HepG2 (cell line): Measurements from ENCODE around the gene SLC41A3. TPM values are rescaled to one million over a fixed set of nuclear protein-coding genes. Genes with fewer than 3 reads are reported as not detected.

ENCODE experiments used
- ATAC-seq: fragments of 200-7000 bp; cut with Tn5 transposase; 3 replicates; pipeline ENCODE4 v1.9.1; 2020; ENCODE audit warnings: mild to moderate bottlenecking, moderate library complexity
- BruUV-seq: library from RNA; stranded (reverse); fragments of 400-500 nt; replicated peaks from 2 replicates; lab custom pipeline; 2021; lab: Mats Ljungman, UMichigan
- CTCF ChIA-PET: fragments of 300-600 bp; formaldehyde crosslinking; extraction: SDS; loops from one replicate; lab custom pipeline; 2021; ENCODE audit warnings: low total read pairs, inconsistent platforms, low intra/inter-chr PET ratio; lab: Yijun Ruan, JAX
- POLR2A ChIA-PET: fragments of 350-600 bp; sonication (Branson Sonifier 250); formaldehyde crosslinking; loops from one replicate; lab custom pipeline; 2020; ENCODE audit warnings: antibody characterized with exemption, inconsistent platforms; lab: Yijun Ruan, JAX
- DNase-seq: peaks from one replicate; pipeline ENCODE4 v3.0.0-alpha.2; 2015; ENCODE audit warnings: low spot score
- FAIRE-seq: peaks from 3 replicates; lab custom pipeline; 2011; peaks lifted over from hg19 to GRCh38; lab: Jason Lieb, UNC
- H2AFZ ChIP-seq: one replicate; pipeline ENCODE4 v1.6.1; 2011; ENCODE audit warnings: low read length, inconsistent platforms
- H3K27ac ChIP-seq: fragments of 300-600 bp; 3 replicates; pipeline ENCODE4 v1.8.0; 2011; ENCODE audit warnings: mixed run types, mild to moderate bottlenecking, mixed read lengths, low read length, inconsistent platforms; ENCODE audit not compliant: insufficient read depth; ENCODE audit errors: extremely low read length
- H3K27me3 ChIP-seq, 2 experiments: fragments of 200-600 bp in 1 of 2; 2 replicates in 1 of 2; 3 replicates in 1 of 2; pipeline versions ENCODE4 v1.6.0 to v1.8.0; 2011; ENCODE audit warnings: low read length in 2 of 2, mild to moderate bottlenecking in 2 of 2, moderate library complexity in 2 of 2, inconsistent platforms in 1 of 2; ENCODE audit not compliant: insufficient read depth in 2 of 2, control insufficient read depth in 1 of 2
- H3K36me3 ChIP-seq, 2 experiments: fragments of 200-600 bp in 1 of 2; replicated peaks in 1 of 2; 2 replicates in 1 of 2; 3 replicates in 1 of 2; pipeline versions ENCODE4 v1.5.1 to v1.8.0; 2011; ENCODE audit warnings: low read length in 2 of 2, inconsistent platforms in 1 of 2; ENCODE audit not compliant: insufficient read depth in 2 of 2, control insufficient read depth in 1 of 2
- H3K4me1 ChIP-seq: 2 replicates; pipeline ENCODE4 v1.5.1; 2012; ENCODE audit warnings: low read length, inconsistent platforms; ENCODE audit not compliant: insufficient read depth
- H3K4me2 ChIP-seq: 2 replicates; pipeline ENCODE4 v1.6.0; 2011; ENCODE audit warnings: low read depth, low read length, inconsistent platforms
- H3K4me3 ChIP-seq, 3 experiments: fragments of 200-600 bp in 1 of 3; sonication (generic), shearing (Covaris generic) in 1 of 3; replicated peaks in 1 of 3; 2 replicates each; pipeline ENCODE4 v1.5.1; 2011 to 2016; ENCODE audit warnings: low read length in 3 of 3, inconsistent platforms in 2 of 3, low read depth in 2 of 3, mild to moderate bottlenecking in 2 of 3, control low read depth in 1 of 3, mixed read lengths in 1 of 3; ENCODE audit not compliant: insufficient read depth in 1 of 3
- H3K79me2 ChIP-seq: one replicate; pipeline ENCODE4 v1.6.1; 2011; ENCODE audit warnings: low read length, inconsistent platforms; ENCODE audit not compliant: insufficient read depth
- H3K9ac ChIP-seq: 2 replicates; pipeline ENCODE4 v1.6.0; 2011; ENCODE audit warnings: mild to moderate bottlenecking, low read depth, low read length, inconsistent platforms; ENCODE audit not compliant: insufficient read depth
- H3K9me3 ChIP-seq: 2 replicates; pipeline ENCODE4 v1.5.1; 2012; ENCODE audit warnings: mild to moderate bottlenecking, low read length
- H4K20me1 ChIP-seq: 2 replicates; pipeline ENCODE4 v1.6.0; 2011; ENCODE audit warnings: inconsistent platforms, mild to moderate bottlenecking, low read length, moderate library complexity; ENCODE audit not compliant: insufficient read depth
- CC2D1A ChIP-seq: sonication (generic); formaldehyde crosslinking; IDR thresholded peaks from 2 replicates; pipeline ENCODE4 v1.8.1; 2023; ENCODE audit warnings: mild to moderate bottlenecking, missing genetic modification reagents
- GATAD1 ChIP-seq: IDR thresholded peaks from 2 replicates; pipeline ENCODE4 v1.6.1; 2016; ENCODE audit warnings: missing genetic modification reagents, missing compliant biosample characterization
- HOXA5 ChIP-seq: sonication (generic); formaldehyde crosslinking; IDR thresholded peaks from 2 replicates; pipeline ENCODE4 v1.4.0; 2020; ENCODE audit warnings: missing genetic modification reagents
- HOXA7 ChIP-seq: sonication (generic); formaldehyde crosslinking; IDR thresholded peaks from 2 replicates; pipeline ENCODE4 v1.8.1; 2022; ENCODE audit warnings: mild to moderate bottlenecking, missing genetic modification reagents, moderate library complexity
- NFYC ChIP-seq: IDR thresholded peaks from 2 replicates; pipeline ENCODE4 v1.6.1; 2016; ENCODE audit warnings: missing genetic modification reagents, missing compliant biosample characterization
- PHF5A ChIP-seq: IDR thresholded peaks from one replicate; pipeline ENCODE4 v1.6.1; 2018; ENCODE audit warnings: low read depth, missing genetic modification reagents; ENCODE audit not compliant: unreplicated experiment
- PTBP1 ChIP-seq: fragments of 200-400 bp; formaldehyde crosslinking; IDR thresholded peaks from 2 replicates; pipeline ENCODE4 v1.6.1; 2018; ENCODE audit warnings: low read length, low read depth; ENCODE audit not compliant: poor library complexity, severe bottlenecking
- RFX5 ChIP-seq: IDR thresholded peaks from 2 replicates; pipeline ENCODE4 v1.6.1; 2011; ENCODE audit warnings: low read depth, low read length, improper control_type of control experiment
- TP53 ChIP-seq: sonication (generic); formaldehyde crosslinking; conservative IDR thresholded peaks from 2 replicates; pipeline ENCODE4 v1.4.0; 2020; ENCODE audit warnings: missing genetic modification reagents
- ZNF24 ChIP-seq: fragments of 450-650 bp; IDR thresholded peaks from 2 replicates; pipeline ENCODE4 v1.6.1; 2017; ENCODE audit warnings: antibody characterized with exemption, mild to moderate bottlenecking
- ZNF34 ChIP-seq: sonication (generic); formaldehyde crosslinking; IDR thresholded peaks from 2 replicates; pipeline ENCODE4 v1.4.0; 2020; ENCODE audit warnings: mild to moderate bottlenecking, missing genetic modification reagents, borderline replicate concordance
- ZNF550 ChIP-seq: sonication (generic); formaldehyde crosslinking; IDR thresholded peaks from 2 replicates; pipeline ENCODE4 v1.4.0; 2020; ENCODE audit warnings: mild to moderate bottlenecking, missing genetic modification reagents, borderline replicate concordance
- ZSCAN21 ChIP-seq: sonication (generic); formaldehyde crosslinking; IDR thresholded peaks from 2 replicates; pipeline ENCODE4 v1.8.0; 2022; ENCODE audit warnings: mild to moderate bottlenecking, missing genetic modification reagents, moderate library complexity, borderline replicate concordance
- WGBS: methylation state at CpG from one replicate; pipeline ENCODE4 v1.1.6; 2017; ENCODE audit warnings: low lambda C conversion rate; 5-methylcytosine and 5-hydroxymethylcytosine counted together
- in situ Hi-C: cut with HindIII; loops from 2 replicates; pipeline ENCODE4 v1.10.0; 2017; ENCODE audit warnings: low pct_unique_long_range_greater_than_20kb; ENCODE audit not compliant: extremely low pct_ligation_motif_present
- intact Hi-C: fragments of 100-400 bp; cut with micrococcal nuclease; formaldehyde crosslinking; loops from one replicate; pipeline ENCODE4 v1.10.0; 2022; ENCODE audit not compliant: unreplicated experiment
- polyA plus RNA-seq, 8 experiments: library from polyadenylated mRNA; depleted of rRNA in 3 of 8; stranded (reverse) in 7 of 8; unstranded in 1 of 8; fragments of >200 nt; fragmentation: Illumina TruSeq in 4 of 8; extraction: Trizol in 4 of 8; gene quantifications; 2 replicates each; pipeline versions ENCODE4 v1.2.1 to v1.2.3, GENCODE V29; 2011 to 2016; ENCODE audit warnings: low read depth in 4 of 8, missing spikeins in 1 of 8, mixed read lengths in 1 of 8; ENCODE audit not compliant: insufficient read depth in 1 of 8
- total RNA-seq, 5 experiments: library from RNA; depleted of rRNA; stranded (reverse); fragments of >200 nt; fragmentation: Illumina TruSeq; extraction: Trizol; gene quantifications; 2 replicates each; pipeline ENCODE4 v1.2.3, GENCODE V29; 2016; ENCODE audit warnings: low read depth in 1 of 5
- TF ChIP-seq, protein P1 (sequence below): sonication (generic); formaldehyde crosslinking; IDR thresholded peaks from 2 replicates; pipeline ENCODE4 v1.4.0; 2020; ENCODE audit warnings: missing genetic modification reagents, mild to moderate bottlenecking, borderline replicate concordance
- TF ChIP-seq, protein P2 (sequence below): sonication (generic); formaldehyde crosslinking; IDR thresholded peaks from 2 replicates; pipeline ENCODE4 v1.5.1; 2020; ENCODE audit warnings: missing genetic modification reagents, mild to moderate bottlenecking, borderline replicate concordance
- TF ChIP-seq, protein P3 (sequence below): sonication (generic); formaldehyde crosslinking; IDR thresholded peaks from 2 replicates; pipeline ENCODE4 v1.4.0; 2020; ENCODE audit warnings: mild to moderate bottlenecking, missing genetic modification reagents
- TF ChIP-seq, protein P4 (sequence below): sonication (generic); formaldehyde crosslinking; IDR thresholded peaks from 2 replicates; pipeline ENCODE4 v1.8.1; 2023; ENCODE audit warnings: missing genetic modification reagents, mild to moderate bottlenecking, borderline replicate concordance

The SLC41A3 gene
- total and polyA plus RNA-seq, 2 of the 13 experiments (the other 11 are each of a cell fraction or from before 2014, with no cell fraction given), result 26.0 to 71.1 TPM

DNA sequence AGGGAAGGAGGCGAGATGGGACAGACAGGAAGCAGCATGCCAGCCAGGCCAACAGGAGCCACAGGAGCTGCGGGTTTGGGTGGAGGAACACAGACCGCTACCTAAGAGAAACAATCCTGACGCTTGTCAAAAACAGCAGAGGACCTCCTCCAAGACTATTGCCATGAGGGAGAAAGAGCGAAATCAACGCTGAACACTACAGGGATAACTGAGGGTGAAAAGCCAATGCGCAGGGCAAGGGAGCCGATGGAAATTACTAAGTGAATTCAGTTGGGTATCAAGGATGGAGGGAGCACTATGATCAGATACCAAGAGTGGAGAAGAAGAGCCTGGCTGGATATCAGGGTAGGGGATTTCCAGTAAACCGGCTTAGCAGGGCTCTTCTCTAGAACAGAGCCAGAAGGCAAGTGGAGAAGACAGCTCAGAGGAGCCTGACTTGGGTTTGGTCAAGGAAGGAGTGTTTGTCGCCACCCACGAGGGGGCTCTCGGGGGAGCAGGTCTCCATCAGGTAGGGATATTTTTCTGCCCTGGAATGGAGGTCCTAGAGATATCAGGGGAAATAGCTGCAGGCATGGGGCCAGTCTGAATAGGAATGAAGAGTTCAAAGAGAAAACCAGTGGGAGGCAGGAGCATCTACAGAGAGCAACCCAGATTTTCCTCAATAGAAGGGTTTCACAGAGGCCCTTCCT is 48.4 kb downstream of the SLC41A3 start:
- no peak overlapping the region for H3K4me2 ChIP-seq
- no peaks in the 10 kb centered on the region for H4K20me1 ChIP-seq
- TF ChIP-seq NFYC (no peak), HOXA5 (no peak), RFX5 (no peak), HOXA7 (CRISPR knock-in tag) (no peak), CC2D1A (CRISPR knock-in tag) (no peak), ZSCAN21 (CRISPR knock-in tag) (no peak), PTBP1 (no peak), ZNF24 (no peak), ZNF550 (CRISPR knock-in tag) (no peak), TP53 (CRISPR knock-in tag) (no peak), PHF5A (CRISPR knock-in tag) (no peak), ZNF34 (CRISPR knock-in tag) (no peak), GATAD1 (CRISPR knock-in tag) (no peak)
- TF ChIP-seq, protein P1, sequence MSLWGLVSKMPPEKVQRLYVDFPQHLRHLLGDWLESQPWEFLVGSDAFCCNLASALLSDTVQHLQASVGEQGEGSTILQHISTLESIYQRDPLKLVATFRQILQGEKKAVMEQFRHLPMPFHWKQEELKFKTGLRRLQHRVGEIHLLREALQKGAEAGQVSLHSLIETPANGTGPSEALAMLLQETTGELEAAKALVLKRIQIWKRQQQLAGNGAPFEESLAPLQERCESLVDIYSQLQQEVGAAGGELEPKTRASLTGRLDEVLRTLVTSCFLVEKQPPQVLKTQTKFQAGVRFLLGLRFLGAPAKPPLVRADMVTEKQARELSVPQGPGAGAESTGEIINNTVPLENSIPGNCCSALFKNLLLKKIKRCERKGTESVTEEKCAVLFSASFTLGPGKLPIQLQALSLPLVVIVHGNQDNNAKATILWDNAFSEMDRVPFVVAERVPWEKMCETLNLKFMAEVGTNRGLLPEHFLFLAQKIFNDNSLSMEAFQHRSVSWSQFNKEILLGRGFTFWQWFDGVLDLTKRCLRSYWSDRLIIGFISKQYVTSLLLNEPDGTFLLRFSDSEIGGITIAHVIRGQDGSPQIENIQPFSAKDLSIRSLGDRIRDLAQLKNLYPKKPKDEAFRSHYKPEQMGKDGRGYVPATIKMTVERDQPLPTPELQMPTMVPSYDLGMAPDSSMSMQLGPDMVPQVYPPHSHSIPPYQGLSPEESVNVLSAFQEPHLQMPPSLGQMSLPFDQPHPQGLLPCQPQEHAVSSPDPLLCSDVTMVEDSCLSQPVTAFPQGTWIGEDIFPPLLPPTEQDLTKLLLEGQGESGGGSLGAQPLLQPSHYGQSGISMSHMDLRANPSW, result no peak
- TF ChIP-seq, protein P2, sequence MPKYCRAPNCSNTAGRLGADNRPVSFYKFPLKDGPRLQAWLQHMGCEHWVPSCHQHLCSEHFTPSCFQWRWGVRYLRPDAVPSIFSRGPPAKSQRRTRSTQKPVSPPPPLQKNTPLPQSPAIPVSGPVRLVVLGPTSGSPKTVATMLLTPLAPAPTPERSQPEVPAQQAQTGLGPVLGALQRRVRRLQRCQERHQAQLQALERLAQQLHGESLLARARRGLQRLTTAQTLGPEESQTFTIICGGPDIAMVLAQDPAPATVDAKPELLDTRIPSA (CRISPR knock-in tag), result no peak
- TF ChIP-seq, protein P3, sequence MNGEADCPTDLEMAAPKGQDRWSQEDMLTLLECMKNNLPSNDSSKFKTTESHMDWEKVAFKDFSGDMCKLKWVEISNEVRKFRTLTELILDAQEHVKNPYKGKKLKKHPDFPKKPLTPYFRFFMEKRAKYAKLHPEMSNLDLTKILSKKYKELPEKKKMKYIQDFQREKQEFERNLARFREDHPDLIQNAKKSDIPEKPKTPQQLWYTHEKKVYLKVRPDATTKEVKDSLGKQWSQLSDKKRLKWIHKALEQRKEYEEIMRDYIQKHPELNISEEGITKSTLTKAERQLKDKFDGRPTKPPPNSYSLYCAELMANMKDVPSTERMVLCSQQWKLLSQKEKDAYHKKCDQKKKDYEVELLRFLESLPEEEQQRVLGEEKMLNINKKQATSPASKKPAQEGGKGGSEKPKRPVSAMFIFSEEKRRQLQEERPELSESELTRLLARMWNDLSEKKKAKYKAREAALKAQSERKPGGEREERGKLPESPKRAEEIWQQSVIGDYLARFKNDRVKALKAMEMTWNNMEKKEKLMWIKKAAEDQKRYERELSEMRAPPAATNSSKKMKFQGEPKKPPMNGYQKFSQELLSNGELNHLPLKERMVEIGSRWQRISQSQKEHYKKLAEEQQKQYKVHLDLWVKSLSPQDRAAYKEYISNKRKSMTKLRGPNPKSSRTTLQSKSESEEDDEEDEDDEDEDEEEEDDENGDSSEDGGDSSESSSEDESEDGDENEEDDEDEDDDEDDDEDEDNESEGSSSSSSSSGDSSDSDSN (CRISPR knock-in tag), result no peak
- TF ChIP-seq, protein P4, sequence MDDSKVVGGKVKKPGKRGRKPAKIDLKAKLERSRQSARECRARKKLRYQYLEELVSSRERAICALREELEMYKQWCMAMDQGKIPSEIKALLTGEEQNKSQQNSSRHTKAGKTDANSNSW (CRISPR knock-in tag), result no peak
- no peaks in the 10 kb centered on the region; a peak in 3 of 5 replicates for H3K36me3 ChIP-seq
- no peaks in the 10 kb centered on the region for H3K27me3 ChIP-seq
- no peak for DNase-seq
- 92% methylated on average over 12 of the region's 12 CpGs for WGBS
- in situ Hi-C loops (no loop called here), intact Hi-C loops (no loop called here)
- no peak for ATAC-seq
- H3K4me1 ChIP-seq, result no peaks in the 10 kb centered on the region
- H3K27ac ChIP-seq, result no peak overlapping the region
- no peak for FAIRE-seq
- ChIA-PET CTCF (no interaction called here), POLR2A (no interaction called here)
- H3K9me3 ChIP-seq, result no peaks in the 10 kb centered on the region
- no peak overlapping the region for H2AFZ ChIP-seq
- no TSS peak for BruUV-seq
- H3K4me3 ChIP-seq, result no peak overlapping the region
- no peak overlapping the region for H3K9ac ChIP-seq
- H3K79me2 ChIP-seq, result no peaks in the 10 kb centered on the region
